ENCODE measurements around the gene TMPRSS6. TPM values are rescaled to one million over a fixed set of nuclear protein-coding genes. Genes with fewer than 3 reads are reported as not detected.

TMPRSS6 gene
- total and polyA plus RNA-seq, 11 donors: 0.91 TPM; not detected in 10

GRCh38 chr22:37120569-37121340 lies 11.2 kb upstream of the TMPRSS6 start:
- no peak for DNase-seq
- WGBS, 4 donors: 85 to 89% (median 86%) methylated on average over 11 of the region's 11 CpGs
- H3K4me3 ChIP-seq: no peak overlapping the region
- no peak overlapping the region for H3K27ac ChIP-seq
- H3K27me3 ChIP-seq: peaks cover 0 to 19% (median 4%) of the 10 kb centered on the region in 9 donors
- H3K36me3 ChIP-seq: no peaks in the 10 kb centered on the region
- no peak for ATAC-seq
- H3K4me1 ChIP-seq: peaks cover 0 to 14% (median 0%) of the 10 kb centered on the region in 12 donors
- TF ChIP-seq POLR2A (IDR thresholded peaks at IDR 0.05) (no peak), CTCF (IDR thresholded peaks at IDR 0.05) (no peak)
- H3K9me3 ChIP-seq: no peaks in the 10 kb centered on the region
- intact Hi-C loops (cut with DNase I): no loop called here

DNA sequence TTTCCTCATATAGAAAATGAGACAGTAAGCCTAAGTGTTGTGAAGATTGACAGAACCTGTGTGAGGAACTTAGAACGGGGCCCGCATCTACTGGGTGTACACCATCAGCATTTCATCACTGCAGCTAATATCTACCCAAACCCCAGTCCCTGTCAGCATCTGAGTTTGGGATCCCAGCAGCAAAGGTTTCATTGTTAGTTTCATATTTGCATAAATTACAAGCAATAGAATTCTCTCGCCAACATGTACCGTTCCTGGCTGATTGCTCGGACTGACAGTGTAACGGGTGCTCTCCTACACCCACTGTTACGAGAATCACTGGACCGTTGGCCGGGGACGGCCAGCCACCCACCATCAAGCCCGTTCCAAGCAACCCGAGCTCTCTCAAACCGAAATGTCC lies 10.4 kb upstream of the TMPRSS6 start:
- 86 to 90% (median 88%) methylated on average over 13 of the region's 13 CpGs for WGBS, 4 donors
- DNase-seq (no peak), ATAC-seq (no peak)
- Histone ChIP-seq H3K4me3 (no peak overlapping the region), H3K4me1 (peaks cover 0 to 14% (median 0%) of the 10 kb centered on the region in 12 donors), H3K36me3 (no peaks in the 10 kb centered on the region), H3K9me3 (no peaks in the 10 kb centered on the region), H3K27me3 (peaks cover 0 to 22% (median 4%) of the 10 kb centered on the region in 9 donors), H3K27ac (no peak overlapping the region)
- intact Hi-C loops (cut with DNase I): no loop called here
- TF ChIP-seq CTCF (IDR thresholded peaks at IDR 0.05) (no peak), POLR2A (IDR thresholded peaks at IDR 0.05) (no peak)

- intact Hi-C loops (cut with DNase I): no loop called here
- Histone ChIP-seq H3K27me3 (peaks cover 0 to 30% (median 5%) of the 10 kb centered on the region in 9 donors), H3K36me3 (no peaks in the 10 kb centered on the region), H3K27ac (no peak overlapping the region), H3K4me1 (peaks cover 0 to 14% (median 0%) of the 10 kb centered on the region in 12 donors), H3K9me3 (no peaks in the 10 kb centered on the region), H3K4me3 (no peak overlapping the region)
- ATAC-seq (no peak), DNase-seq (no peak)
- 77 to 87% (median 81%) methylated on average over 5 of the region's 5 CpGs for WGBS, 4 donors
- TF ChIP-seq POLR2A (IDR thresholded peaks at IDR 0.05): no peak
- TF ChIP-seq CTCF (IDR thresholded peaks at IDR 0.05): no peak
Measured at GRCh38 chr22:37118083-37118482, 8.6 kb upstream of the TMPRSS6 start.

DNA sequence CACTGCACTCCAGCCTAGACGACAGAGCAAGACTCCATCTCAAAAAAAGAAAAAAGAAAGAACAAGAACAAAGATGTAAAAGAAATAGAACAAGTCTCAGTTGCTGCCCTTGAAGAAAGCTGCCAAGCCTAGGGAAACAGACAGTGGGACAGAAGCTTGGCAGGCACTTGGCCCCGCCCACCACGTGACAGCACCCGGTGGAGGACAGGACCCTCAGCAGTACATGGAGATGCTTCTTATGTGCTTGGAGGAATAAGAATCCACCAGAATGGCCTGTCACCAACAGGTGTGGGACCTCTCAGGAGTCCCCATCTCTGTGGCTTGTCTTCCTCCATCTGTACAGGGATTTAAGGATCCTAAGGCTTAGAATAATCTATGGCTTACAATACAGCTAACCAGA lies 7.6 kb upstream of the TMPRSS6 start:
- intact Hi-C loops (cut with DNase I): no loop called here
- peaks cover 0 to 35% (median 5%) of the 10 kb centered on the region in 9 donors for H3K27me3 ChIP-seq
- WGBS, 4 donors: 42 to 47% (median 44%) methylated on average over 4 of the region's 4 CpGs
- H3K36me3 ChIP-seq: no peaks in the 10 kb centered on the region
- H3K4me3 ChIP-seq: no peak overlapping the region
- peaks cover 0 to 7% (median 0%) of the 10 kb centered on the region in 12 donors for H3K4me1 ChIP-seq
- no peak for ATAC-seq
- H3K27ac ChIP-seq: no peak overlapping the region
- TF ChIP-seq POLR2A (IDR thresholded peaks at IDR 0.05) (no peak), CTCF (IDR thresholded peaks at IDR 0.05) (no peak)
- no peaks in the 10 kb centered on the region for H3K9me3 ChIP-seq
- DNase-seq: no peak

Data from heart left ventricle (tissue), 16 donors.